ENCODE results near the gene OR5H14.

DNA sequence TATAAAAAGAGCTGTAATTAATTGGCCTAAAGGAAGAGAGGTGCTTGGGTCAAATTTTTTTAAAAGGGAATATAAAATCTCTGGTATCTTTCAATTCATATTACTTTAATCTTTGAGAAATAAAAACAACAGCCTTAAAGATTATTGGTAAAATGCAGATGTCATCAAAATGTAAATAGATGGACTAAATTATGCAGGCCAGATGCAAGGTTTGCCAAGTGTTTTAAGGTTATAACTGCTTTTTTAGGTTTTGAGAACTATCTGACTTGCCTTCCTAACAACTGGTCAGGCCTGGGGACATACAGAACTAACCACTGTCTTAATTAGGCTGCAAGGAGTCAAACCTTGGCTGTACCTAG lies 36.8 kb upstream of the OR5H14 start:
- TF ChIP-seq RFX5 (IDR thresholded peaks at IDR 0.05; ENCODE audit: low read length) (no peak), RCOR1 (IDR thresholded peaks at IDR 0.05; ENCODE audit: low read length) (no peak), TAF1 (IDR thresholded peaks at IDR 0.05; ENCODE audit: borderline replicate concordance, low read depth, low read length) (no peak), SIN3A (IDR thresholded peaks at IDR 0.05; ENCODE audit: borderline replicate concordance, low read depth, low read length) (no peak), GABPA (IDR thresholded peaks at IDR 0.05; ENCODE audit: low read depth) (no peak), JUND (IDR thresholded peaks at IDR 0.05) (no peak), EP300 (IDR thresholded peaks at IDR 0.05; ENCODE audit: borderline replicate concordance in 1 of 2, low read depth in 1 of 2, low read length in 1 of 2) (no peak)
- TF ChIP-seq, protein P1, sequence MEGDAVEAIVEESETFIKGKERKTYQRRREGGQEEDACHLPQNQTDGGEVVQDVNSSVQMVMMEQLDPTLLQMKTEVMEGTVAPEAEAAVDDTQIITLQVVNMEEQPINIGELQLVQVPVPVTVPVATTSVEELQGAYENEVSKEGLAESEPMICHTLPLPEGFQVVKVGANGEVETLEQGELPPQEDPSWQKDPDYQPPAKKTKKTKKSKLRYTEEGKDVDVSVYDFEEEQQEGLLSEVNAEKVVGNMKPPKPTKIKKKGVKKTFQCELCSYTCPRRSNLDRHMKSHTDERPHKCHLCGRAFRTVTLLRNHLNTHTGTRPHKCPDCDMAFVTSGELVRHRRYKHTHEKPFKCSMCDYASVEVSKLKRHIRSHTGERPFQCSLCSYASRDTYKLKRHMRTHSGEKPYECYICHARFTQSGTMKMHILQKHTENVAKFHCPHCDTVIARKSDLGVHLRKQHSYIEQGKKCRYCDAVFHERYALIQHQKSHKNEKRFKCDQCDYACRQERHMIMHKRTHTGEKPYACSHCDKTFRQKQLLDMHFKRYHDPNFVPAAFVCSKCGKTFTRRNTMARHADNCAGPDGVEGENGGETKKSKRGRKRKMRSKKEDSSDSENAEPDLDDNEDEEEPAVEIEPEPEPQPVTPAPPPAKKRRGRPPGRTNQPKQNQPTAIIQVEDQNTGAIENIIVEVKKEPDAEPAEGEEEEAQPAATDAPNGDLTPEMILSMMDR (IDR thresholded peaks at IDR 0.05) = no peak

Data from SK-N-SH (cell line).